ENCODE measurements around the gene GTF3C1. TPM values are rescaled to one million over a fixed set of nuclear protein-coding genes. Genes with fewer than 3 reads are reported as not detected.

The GTF3C1 gene
- total RNA-seq, 1 experiment from 2014 or later = 46.6 TPM

GRCh38 chr16:27470567-27471431 lies 78.9 kb downstream of the GTF3C1 start:
- Histone ChIP-seq H3K4me3 (ENCODE audit: low read length) (no peak overlapping the region), H3K4me2 (ENCODE audit: low read depth, low read length, poor library complexity, severe bottlenecking) (no peak overlapping the region), H3K9ac (ENCODE audit: low read length) (no peak overlapping the region), H2AFZ (ENCODE audit: low read length) (no peak overlapping the region), H3K4me1 (ENCODE audit: low read length) (no peaks in the 10 kb centered on the region), H3K27me3 (ENCODE audit: low read length) (no peaks in the 10 kb centered on the region), H3K79me2 (ENCODE audit: low read length) (no peaks in the 10 kb centered on the region), H3K9me2 (replicated peaks; ENCODE audit: insufficient read depth, low read length) (no peaks in the 10 kb centered on the region), H3K36me3 (ENCODE audit: insufficient read depth, low read length) (peaks cover 17% of the 10 kb centered on the region; the same call in 1 of the 2 replicates), H3K9me3 (ENCODE audit: low read length) (no peaks in the 10 kb centered on the region), H4K20me1 (ENCODE audit: insufficient read depth, low read depth, low read length) (no peaks in the 10 kb centered on the region), H3K27ac (ENCODE audit: low read length) (no peak overlapping the region)
- DNase-seq = no peak

GRCh38 chr16:27468941-27469531 lies 80.7 kb downstream of the GTF3C1 start:
- no peak for DNase-seq
- no peak overlapping the region for H3K9ac ChIP-seq (ENCODE audit: low read length)

GRCh38 chr16:27465483-27465879 lies 84.2 kb downstream of the GTF3C1 start:
- no peak for DNase-seq
- H2AFZ ChIP-seq (ENCODE audit: low read length) = no peak overlapping the region
- no peak overlapping the region for H3K9ac ChIP-seq (ENCODE audit: low read length)
- H3K9me2 ChIP-seq (replicated peaks; ENCODE audit: insufficient read depth, low read length) = no peaks in the 10 kb centered on the region
- H3K9me3 ChIP-seq (ENCODE audit: low read length) = no peaks in the 10 kb centered on the region
- no peak overlapping the region for H3K27ac ChIP-seq (ENCODE audit: low read length)
- no peak overlapping the region for H3K4me3 ChIP-seq (ENCODE audit: low read length)
- H3K79me2 ChIP-seq (ENCODE audit: low read length) = no peaks in the 10 kb centered on the region
- H3K4me1 ChIP-seq (ENCODE audit: low read length) = no peaks in the 10 kb centered on the region
- peaks cover 15% of the 10 kb centered on the region; the same call in 1 of the 2 replicates for H3K36me3 ChIP-seq (ENCODE audit: insufficient read depth, low read length)
- H3K27me3 ChIP-seq (ENCODE audit: low read length) = no peaks in the 10 kb centered on the region
- no peaks in the 10 kb centered on the region for H4K20me1 ChIP-seq (ENCODE audit: insufficient read depth, low read depth, low read length)
- no peak overlapping the region for H3K4me2 ChIP-seq (ENCODE audit: low read depth, low read length, poor library complexity, severe bottlenecking)

More at GRCh38 chr16:27468941-27469531, 80.7 kb downstream of the GTF3C1 start:
- H3K4me3 ChIP-seq (ENCODE audit: low read length) = no peak overlapping the region
- H3K79me2 ChIP-seq (ENCODE audit: low read length) = no peaks in the 10 kb centered on the region
- no peak overlapping the region for H3K4me2 ChIP-seq (ENCODE audit: low read depth, low read length, poor library complexity, severe bottlenecking)
- H3K9me2 ChIP-seq (replicated peaks; ENCODE audit: insufficient read depth, low read length) = no peaks in the 10 kb centered on the region
- no peak overlapping the region for H3K27ac ChIP-seq (ENCODE audit: low read length)
- H3K36me3 ChIP-seq (ENCODE audit: insufficient read depth, low read length) = peaks cover 15% of the 10 kb centered on the region; the same call in 1 of the 2 replicates
- no peaks in the 10 kb centered on the region for H4K20me1 ChIP-seq (ENCODE audit: insufficient read depth, low read depth, low read length)
- H3K27me3 ChIP-seq (ENCODE audit: low read length) = no peaks in the 10 kb centered on the region
- H3K9me3 ChIP-seq (ENCODE audit: low read length) = no peaks in the 10 kb centered on the region
- H2AFZ ChIP-seq (ENCODE audit: low read length) = no peak overlapping the region
- H3K4me1 ChIP-seq (ENCODE audit: low read length) = no peaks in the 10 kb centered on the region

- Histone ChIP-seq H3K79me2 (ENCODE audit: low read length) (no peaks in the 10 kb centered on the region), H3K9me2 (replicated peaks; ENCODE audit: insufficient read depth, low read length) (no peaks in the 10 kb centered on the region), H3K4me3 (ENCODE audit: low read length) (no peak overlapping the region), H2AFZ (ENCODE audit: low read length) (no peak overlapping the region), H4K20me1 (ENCODE audit: insufficient read depth, low read depth, low read length) (no peaks in the 10 kb centered on the region), H3K9ac (ENCODE audit: low read length) (no peak overlapping the region), H3K9me3 (ENCODE audit: low read length) (no peaks in the 10 kb centered on the region), H3K4me2 (ENCODE audit: low read depth, low read length, poor library complexity, severe bottlenecking) (no peak overlapping the region), H3K4me1 (ENCODE audit: low read length) (no peaks in the 10 kb centered on the region), H3K27me3 (ENCODE audit: low read length) (no peaks in the 10 kb centered on the region), H3K27ac (ENCODE audit: low read length) (no peak overlapping the region), H3K36me3 (ENCODE audit: insufficient read depth, low read length) (peaks cover 15% of the 10 kb centered on the region; the same call in 1 of the 2 replicates)
- no peak for DNase-seq
Observed at GRCh38 chr16:27464626-27465482, 84.9 kb downstream of the GTF3C1 start.

GRCh38 chr16:27463741-27464591 lies 85.7 kb downstream of the GTF3C1 start:
- DNase-seq = no peak
- Histone ChIP-seq H4K20me1 (ENCODE audit: insufficient read depth, low read depth, low read length) (no peaks in the 10 kb centered on the region), H3K4me3 (ENCODE audit: low read length) (no peak overlapping the region), H3K4me1 (ENCODE audit: low read length) (no peaks in the 10 kb centered on the region), H3K9ac (ENCODE audit: low read length) (no peak overlapping the region), H2AFZ (ENCODE audit: low read length) (no peak overlapping the region), H3K27ac (ENCODE audit: low read length) (no peak overlapping the region), H3K36me3 (ENCODE audit: insufficient read depth, low read length) (peaks cover 15% of the 10 kb centered on the region; the same call in 1 of the 2 replicates), H3K9me2 (replicated peaks; ENCODE audit: insufficient read depth, low read length) (no peaks in the 10 kb centered on the region), H3K27me3 (ENCODE audit: low read length) (no peaks in the 10 kb centered on the region), H3K79me2 (ENCODE audit: low read length) (no peaks in the 10 kb centered on the region), H3K9me3 (ENCODE audit: low read length) (no peaks in the 10 kb centered on the region), H3K4me2 (ENCODE audit: low read depth, low read length, poor library complexity, severe bottlenecking) (no peak overlapping the region)

GRCh38 chr16:27462846-27463682 lies 86.6 kb downstream of the GTF3C1 start:
- H4K20me1 ChIP-seq (ENCODE audit: insufficient read depth, low read depth, low read length) = no peaks in the 10 kb centered on the region
- H2AFZ ChIP-seq (ENCODE audit: low read length) = no peak overlapping the region
- peaks cover 15% of the 10 kb centered on the region; the same call in 1 of the 2 replicates for H3K36me3 ChIP-seq (ENCODE audit: insufficient read depth, low read length)
- H3K4me2 ChIP-seq (ENCODE audit: low read depth, low read length, poor library complexity, severe bottlenecking) = no peak overlapping the region
- no peak for DNase-seq
- no peak overlapping the region for H3K4me3 ChIP-seq (ENCODE audit: low read length)
- no peak overlapping the region for H3K9ac ChIP-seq (ENCODE audit: low read length)
- no peaks in the 10 kb centered on the region for H3K4me1 ChIP-seq (ENCODE audit: low read length)
- H3K27me3 ChIP-seq (ENCODE audit: low read length) = no peaks in the 10 kb centered on the region
- H3K79me2 ChIP-seq (ENCODE audit: low read length) = no peaks in the 10 kb centered on the region
- no peaks in the 10 kb centered on the region for H3K9me2 ChIP-seq (replicated peaks; ENCODE audit: insufficient read depth, low read length)
- H3K9me3 ChIP-seq (ENCODE audit: low read length) = no peaks in the 10 kb centered on the region
- no peak overlapping the region for H3K27ac ChIP-seq (ENCODE audit: low read length)

- no peaks in the 10 kb centered on the region for H3K79me2 ChIP-seq (ENCODE audit: low read length)
- H3K4me1 ChIP-seq (ENCODE audit: low read length) = no peaks in the 10 kb centered on the region
- H3K9me3 ChIP-seq (ENCODE audit: low read length) = no peaks in the 10 kb centered on the region
- no peak overlapping the region for H3K4me2 ChIP-seq (ENCODE audit: low read depth, low read length, poor library complexity, severe bottlenecking)
- no peak overlapping the region for H3K9ac ChIP-seq (ENCODE audit: low read length)
- H4K20me1 ChIP-seq (ENCODE audit: insufficient read depth, low read depth, low read length) = no peaks in the 10 kb centered on the region
- H3K27ac ChIP-seq (ENCODE audit: low read length) = no peak overlapping the region
- no peak overlapping the region for H2AFZ ChIP-seq (ENCODE audit: low read length)
- H3K27me3 ChIP-seq (ENCODE audit: low read length) = no peaks in the 10 kb centered on the region
- H3K9me2 ChIP-seq (replicated peaks; ENCODE audit: insufficient read depth, low read length) = no peaks in the 10 kb centered on the region
- peaks cover 15% of the 10 kb centered on the region; the same call in 1 of the 2 replicates for H3K36me3 ChIP-seq (ENCODE audit: insufficient read depth, low read length)
- DNase-seq = no peak
- H3K4me3 ChIP-seq (ENCODE audit: low read length) = no peak overlapping the region
Observed at GRCh38 chr16:27462200-27462845, 87.4 kb downstream of the GTF3C1 start.
